IPS-NIHi7 (cell line): Measurements from ENCODE around the gene CDH23.

ENCODE experiments used
- DNase-seq: peaks from one replicate; pipeline ENCODE4 v3.0.0; 2012; ENCODE audit warnings: mixed read lengths; ENCODE audit errors: extremely low spot score

The CDH23 gene

GRCh38 chr10:71756311-71757191 is 359.8 kb downstream of the CDH23 start:
- DNase-seq, result no peak

DNA sequence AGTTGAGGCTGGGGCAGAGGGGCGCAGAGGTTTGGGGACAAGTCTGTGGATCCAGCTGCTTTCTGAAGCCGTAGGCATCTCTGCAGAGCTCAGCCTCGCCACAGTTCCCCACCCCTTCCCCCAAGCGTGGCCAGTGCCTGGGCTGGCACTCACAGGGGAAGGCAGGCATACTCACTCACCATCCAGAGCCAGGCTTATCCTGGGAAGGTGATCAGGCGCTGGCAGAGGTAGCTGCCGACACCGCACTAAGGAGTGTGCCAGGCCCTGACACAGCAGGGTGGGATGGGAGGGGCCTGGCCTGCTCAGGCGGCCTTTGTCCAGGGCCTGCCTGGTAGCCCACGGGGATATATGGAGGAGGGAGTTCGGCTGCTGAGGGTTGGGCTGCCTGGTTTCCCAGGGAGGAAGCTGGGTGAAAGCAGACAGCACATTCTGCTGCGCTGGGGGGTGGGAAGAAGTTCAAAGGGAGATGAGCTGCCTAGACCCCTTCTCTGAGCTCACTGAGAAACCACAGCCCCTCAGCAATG is 360.7 kb downstream of the CDH23 start:
- peak; percentile 49 for DNase-seq

DNA sequence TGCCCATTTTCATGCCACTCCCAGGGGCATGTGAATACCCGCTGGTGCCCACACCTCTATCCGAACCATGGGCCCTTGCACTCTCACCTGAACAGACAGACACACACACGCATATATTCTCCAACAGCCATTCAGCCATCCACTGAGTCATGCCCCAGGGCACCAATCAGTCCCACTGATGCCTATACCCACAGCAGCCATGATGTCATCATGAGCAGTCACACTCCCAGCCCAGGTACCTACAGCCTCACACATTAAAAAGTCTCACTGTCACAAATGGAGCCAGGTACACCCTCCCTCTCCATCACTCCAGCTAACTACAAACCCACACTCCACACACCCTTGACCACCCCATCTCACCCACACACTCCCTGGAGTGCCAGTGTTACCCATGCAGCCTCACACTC is 364.4 kb downstream of the CDH23 start:
- DNase-seq, result no peak

DNA sequence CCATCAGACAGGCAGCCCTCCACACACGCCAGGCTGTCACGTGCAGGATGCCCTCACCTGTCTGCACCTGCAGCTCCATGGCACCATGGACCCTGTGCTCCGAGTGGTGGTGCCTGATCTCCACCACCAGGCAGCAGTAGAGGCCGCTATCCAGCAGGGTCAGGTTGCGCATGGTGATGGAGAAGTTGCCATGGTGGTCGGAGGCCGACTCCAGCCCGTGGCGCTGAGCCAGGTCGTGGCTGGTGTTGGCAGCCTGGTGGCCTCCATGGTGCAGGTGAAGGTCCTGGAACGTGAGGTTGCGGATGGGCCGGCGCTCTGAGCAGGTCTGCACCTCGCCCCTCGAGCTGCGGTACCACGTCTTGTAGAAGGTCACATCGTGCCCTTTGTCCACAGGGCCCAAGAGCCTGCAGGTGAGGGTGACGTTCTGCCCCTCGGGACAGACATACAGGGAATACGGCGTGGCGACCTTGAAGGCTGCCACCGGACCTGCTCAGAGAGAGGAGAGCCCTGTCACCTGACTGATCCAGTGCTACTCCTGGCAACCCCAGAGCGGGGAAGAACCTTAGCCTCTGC is 364.9 kb downstream of the CDH23 start:
- peak; percentile 61 for DNase-seq

DNA sequence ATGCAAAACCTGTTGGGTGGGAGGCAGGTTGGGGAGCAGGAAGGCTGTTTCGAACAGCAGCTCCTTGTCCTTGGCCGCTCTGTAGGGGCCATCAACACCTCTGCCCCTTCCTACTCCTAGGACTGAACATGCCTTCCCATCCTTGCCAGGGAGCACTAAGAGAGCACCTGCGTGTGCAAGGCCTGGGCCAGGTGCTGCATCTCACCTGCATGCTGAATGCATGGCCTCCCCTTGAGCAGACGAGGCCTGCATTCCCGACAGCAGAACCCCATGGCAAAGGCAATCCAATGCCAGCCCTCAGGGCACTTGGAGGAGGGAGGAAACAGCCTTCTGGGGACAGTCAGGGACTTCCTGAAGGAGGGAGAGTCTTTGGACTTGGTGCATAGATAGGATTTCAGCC is 365.6 kb downstream of the CDH23 start:
- DNase-seq, result no peak

DNA sequence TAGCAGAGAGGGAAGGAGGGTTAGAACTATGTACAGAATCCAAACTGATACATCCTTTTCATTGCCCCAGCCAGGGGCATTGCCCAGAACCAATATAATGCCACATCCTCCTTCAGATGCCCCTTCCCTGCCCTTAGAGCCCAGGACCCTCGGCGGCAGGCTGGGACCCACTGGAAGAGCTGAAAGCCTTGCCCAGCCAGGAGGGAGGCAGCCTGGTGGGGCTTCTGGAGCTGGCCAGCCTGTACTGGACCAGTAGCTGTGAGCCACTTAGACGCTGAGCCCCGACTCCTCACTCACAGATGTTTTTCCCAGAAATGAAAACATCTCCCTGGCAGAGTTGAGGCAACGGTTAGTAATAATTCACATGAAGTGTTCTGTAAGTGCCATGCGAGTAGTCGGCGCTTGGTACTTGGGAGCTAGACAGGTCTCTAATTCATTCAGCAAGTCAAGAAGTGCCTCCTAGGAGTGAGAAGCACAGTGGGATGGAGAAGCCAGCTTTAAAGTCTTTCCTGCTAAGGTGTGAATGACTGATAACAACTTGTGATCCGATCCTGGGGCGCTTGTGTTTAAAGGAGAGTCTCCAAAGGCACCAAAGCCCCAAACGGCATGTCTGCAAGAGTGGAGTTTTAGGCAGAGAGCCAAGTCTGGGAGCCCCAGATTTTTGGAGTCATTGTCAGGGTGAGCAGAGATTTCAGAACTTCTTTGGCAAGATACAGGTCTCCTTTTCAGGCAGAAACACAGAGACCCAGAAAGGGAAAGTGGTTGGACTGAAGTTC is 366.8 kb downstream of the CDH23 start:
- no peak for DNase-seq

DNA sequence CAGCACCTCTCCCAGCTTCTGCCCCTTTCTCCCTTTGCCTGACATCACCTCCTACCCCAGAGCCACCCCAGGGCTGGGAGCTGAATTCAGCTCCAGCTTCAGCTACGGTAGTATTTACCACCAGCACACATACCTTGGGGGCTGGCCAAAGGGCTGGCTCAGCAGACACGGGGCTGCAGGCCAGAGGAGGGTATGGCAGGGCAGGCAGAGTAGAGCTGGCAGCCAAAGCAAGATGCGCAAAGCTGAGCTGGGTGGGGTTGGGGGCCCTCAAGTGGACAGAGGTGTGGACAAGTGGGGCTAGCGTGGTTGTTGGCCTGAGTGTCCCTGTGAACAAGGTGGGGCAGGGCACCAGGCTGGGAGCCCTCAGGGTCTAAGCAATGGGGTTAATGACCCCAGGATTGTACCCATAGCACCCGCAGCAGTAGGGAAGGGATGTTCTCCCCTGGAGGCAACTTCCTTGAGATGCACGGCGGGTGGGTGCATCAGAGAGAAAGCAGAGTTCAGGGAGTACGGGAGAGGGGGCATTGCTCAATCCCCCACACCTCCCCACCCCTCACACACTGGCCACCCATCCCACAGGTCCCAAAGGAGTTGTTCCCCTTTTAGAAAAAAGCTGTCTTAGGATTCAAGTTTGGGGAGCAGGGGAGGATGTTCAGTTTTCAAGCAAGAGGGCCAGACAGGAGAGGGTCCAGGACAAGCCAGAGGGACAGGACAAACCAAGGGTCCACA is 368.6 kb downstream of the CDH23 start:
- DNase-seq, result no peak

GRCh38 chr10:71765906-71766716 is 369.4 kb downstream of the CDH23 start:
- DNase-seq, result no peak

DNA sequence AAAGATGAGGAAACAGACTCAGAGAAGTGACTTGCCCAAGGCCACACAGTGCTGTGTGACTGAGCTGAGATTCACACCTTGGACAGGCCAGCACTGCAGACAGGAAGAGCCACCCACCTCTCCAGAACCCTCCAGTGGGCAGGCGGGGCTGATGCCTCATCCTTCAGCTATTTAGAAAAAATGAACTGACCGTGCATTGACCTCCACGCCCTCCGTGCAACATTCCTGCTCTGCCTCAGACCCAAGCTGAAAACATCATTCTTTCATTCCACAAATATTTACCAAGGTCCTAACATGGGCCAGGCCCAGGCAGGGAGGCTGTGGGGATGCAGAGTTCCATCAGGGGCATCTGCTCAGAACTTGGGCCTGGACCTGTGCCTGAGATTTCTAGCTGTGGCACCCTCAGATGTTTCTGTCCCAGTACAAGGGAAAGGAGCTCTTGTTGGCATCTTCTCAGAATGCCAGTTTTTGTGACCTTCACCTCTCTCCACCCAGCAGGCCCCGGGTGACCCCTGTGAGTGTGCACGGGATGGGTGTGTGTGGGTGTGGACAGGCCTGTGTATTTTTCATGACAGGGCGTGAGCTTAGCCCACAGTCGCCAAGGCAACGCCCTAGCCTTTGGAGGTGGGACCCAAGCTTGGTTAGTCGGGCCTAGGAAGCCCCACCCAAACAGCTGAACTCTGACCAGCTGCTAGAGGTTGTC is 370.1 kb downstream of the CDH23 start:
- no peak for DNase-seq

- no peak for DNase-seq
Observed at GRCh38 chr10:71767420-71768035, 370.8 kb downstream of the CDH23 start.

DNA sequence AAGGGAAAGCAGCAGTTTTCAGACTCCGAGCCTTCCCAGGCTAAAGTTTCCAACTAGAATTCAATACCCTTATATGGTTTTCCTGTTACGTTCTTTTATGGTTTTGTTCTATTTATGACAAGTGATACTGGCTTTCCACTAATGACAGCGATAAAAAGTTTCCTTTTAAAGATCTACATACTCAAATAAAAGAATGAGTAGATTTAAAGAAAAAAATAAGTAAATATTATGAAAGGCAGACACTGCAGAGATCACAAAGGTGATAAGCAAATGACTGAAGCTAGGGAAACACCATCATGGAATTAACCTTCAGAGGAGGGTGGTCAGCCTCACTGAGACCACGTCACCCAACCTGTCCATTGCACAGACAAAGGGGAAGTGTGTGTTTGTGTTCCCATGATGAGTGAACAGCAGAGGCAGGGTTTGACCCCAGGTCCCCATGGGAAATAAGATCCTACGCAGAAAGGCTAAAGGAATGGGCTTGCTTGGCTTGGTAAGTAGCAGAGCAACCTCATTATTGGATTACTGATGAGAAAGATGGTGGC is 372.6 kb downstream of the CDH23 start:
- DNase-seq, result no peak

DNA sequence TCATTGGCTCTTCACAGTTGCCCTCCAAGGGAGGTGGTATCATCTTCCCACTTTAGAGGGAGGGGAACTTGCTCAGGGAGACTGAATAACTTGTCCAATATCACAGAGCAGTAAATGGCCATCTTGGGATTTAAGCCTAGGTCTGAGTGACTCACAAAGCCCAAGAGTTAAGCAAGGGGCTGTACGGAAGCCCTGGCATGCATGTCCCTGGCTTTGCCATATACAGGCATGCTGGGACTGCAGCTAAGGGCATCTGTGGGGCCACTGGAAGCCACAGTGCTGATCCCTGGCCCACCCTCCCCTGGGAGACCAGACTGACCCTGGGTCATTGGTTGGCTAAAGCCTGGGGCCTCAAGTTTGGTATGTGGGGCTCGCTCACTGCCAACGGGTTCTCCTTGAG is 373.5 kb downstream of the CDH23 start:
- no peak for DNase-seq

GRCh38 chr10:71770789-71771188 is 374.1 kb downstream of the CDH23 start:
- DNase-seq, result no peak

GRCh38 chr10:71771204-71771603 is 374.5 kb downstream of the CDH23 start:
- no peak for DNase-seq

DNA sequence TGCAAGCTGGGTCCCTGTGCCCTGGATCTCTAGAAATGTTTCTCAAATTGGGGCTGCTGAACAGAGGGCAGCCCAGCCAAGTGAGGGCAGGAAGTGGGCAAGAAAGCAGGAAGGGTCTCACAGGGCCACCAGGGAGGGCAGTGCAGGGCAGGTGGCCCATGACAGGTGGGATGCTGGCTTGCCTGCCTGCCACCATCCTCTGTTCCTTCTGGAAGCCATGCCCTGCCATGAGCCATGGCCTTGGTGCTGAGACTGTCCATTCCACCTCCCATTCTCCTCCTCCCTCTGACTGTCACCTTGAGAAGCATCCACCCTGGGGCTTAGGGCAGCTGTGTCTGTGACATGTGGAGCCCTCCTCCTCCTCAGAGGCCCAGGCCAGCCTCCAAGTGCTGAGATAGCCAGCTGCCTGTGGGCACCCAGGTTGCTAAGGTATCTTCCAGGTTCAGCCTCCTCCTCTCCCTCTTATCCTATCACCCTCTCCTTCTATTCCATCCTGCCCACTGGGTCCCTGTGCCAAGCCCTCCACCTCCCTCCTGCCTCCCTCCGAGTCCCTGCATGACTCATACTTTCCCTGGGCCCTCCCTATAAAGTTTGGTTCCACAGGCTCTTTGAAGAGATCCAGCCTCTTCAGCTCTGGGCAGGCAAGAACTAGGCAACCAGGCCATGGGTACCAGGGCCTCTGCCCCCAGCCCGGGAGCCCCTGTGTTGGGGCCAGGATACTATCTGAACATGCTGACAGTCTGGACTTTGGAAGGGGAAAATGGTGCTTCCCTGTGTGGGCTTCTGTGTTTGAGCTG is 375.3 kb downstream of the CDH23 start:
- no peak for DNase-seq

DNA sequence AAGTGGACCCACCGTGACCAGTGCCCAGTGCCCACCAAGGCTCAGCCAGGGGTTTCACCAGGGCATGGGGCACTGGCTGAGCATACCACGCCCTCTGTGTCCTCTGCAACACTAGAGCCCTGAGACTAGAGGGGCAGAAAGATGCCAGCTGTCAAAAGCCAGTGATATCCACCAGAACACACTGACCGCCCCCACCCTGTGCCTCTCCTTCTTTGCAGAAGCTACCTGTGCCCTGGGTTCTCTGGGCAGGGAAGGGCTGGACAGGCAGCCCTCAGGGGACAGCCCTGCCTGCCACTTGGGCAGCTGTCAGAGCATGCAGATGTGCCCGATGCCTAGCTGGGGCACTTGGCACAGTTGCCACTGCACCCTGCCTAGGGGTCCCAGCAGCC is 376.1 kb downstream of the CDH23 start:
- DNase-seq, result no peak

DNA sequence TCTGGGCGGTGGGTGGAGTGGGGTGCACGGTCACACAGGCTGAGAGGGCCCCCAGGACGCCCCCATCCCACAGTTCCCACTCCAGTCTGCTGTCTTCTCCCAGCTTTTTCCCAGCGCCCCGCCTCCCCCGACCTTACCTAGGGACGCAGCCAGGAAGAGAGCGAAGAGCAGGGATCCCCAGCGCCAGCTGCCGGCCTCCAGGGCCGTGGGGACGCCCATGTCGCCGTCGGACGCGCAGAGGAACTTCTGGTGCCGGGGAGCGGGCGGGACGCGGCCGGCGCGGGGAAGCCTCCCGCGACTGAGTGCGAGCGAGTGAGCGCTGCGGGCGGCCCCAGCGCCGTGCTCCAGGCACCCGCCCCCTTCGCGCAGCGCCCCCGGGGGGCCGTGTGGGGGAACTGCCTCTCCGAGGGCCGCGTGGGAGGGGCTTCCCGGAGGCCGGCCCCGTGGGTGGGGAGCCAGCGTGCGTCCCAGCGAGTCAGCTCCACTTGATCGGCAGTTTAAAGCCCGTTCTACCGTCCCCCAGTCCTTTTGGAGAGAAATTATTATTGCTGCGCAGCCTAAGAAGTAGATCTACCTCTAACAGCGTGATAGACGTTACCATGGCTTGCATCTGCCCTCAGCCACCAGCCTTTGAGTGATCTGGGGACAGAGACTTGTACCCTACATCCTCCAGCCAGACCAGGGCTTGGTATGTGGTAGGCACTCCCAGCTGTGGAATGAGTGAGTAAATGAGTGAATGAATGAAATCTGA is 376.7 kb downstream of the CDH23 start, which contains the start of gene VSIR:
TSS of gene VSIR (minus strand) at position 300 of the 751 bp plus-strand sequence. CDS start at position 219, 81 bp downstream.
- DNase-seq, result peak; percentile 95
